SK-N-DZ (cell line): ENCODE results near the gene APC2.
"Not testable (repeated sequence)": the region's sequence is repeated elsewhere in the genome, so short reads cannot be mapped to it uniquely, and the experiment has no call there.

Experiments used
- DNase-seq: peaks from one replicate; pipeline ENCODE4 v3.0.0-alpha.2; 2015; ENCODE audit warnings: low spot score

The APC2 gene

DNA sequence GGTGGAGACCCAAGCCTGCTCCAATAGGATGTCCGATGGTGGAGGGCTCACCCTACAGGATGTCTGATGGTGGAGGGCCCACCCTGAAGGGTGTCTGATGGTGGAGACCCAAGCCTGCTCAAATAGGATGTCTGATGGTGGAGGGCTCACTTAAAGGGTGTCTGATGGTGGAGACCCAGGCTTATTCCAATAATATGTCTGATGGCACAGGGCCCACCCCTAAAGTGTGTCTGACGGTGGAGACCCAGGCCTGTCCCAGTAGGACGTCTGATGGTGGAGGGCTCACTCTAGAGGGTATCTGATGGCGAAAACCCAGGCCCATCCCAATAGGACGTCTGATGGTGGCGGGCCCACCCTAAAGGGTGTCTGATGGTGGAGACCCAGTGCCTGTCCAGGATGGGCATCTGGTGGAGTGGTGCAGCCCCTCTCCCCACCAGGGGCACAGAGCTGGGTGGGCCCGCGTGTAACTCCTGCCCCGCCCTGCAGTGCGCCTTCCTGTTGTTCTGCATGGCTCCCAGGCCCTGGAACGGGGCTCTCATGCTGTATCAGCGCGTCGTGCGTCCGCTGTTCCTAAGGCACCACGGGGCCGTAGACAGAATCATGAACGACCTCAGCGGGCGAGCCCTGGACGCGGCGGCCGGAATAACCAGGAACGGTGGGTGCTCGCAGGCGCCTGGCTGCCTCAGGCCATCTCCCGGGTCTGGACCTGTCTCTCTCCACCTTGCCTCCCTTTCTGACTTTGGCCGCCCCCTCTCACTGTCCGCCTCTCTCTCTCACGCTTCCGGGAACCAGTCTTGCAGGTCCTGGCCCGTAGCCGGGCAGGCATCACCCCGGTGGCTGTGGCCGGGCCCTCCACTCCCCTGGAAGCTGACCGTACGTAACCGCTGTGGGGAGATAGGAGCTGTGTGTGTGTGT, 46.1 kb downstream of the APC2 start:
- no peak for DNase-seq

DNA sequence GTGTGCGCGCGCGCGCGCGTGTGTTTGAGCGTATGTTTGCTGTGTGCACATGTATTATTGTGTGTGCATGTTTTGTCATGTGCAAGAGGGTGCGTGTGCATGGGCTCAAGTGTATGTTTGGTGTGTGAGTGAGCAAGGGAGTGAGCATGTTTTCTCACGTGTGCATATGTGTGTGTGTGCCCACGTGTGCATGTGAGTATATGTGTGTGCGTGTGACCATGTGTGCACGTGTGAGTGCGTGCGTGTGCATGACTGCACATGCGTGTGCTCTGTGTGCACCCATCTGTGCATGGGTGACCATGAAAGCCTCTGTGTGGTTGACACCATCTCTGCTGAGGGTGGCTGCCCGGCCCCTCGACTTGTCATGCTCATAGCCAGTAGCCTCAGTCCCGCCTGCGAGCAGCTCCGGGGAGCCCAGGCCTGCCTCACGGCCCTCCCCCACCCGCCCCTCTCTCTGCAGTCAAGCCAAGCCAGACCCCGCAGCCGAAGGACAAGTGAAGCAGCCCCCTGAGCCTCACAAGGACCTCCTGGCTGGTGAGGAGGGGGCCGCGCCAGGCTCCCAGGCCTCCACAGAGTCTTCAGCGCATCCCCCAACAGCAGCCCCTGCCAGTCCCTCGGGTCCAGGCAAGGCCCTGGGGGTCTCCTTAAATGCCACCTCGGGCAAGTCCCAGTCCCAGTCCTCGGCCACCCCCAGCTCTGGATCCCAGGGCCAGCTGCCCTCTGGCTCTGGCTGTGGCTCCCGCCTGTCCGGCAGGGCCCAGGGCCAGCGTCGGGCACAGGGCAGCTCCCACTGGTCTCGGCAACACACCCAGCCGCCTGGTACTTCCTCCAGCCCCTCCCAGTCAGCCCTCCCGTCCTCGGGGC, 47.0 kb downstream of the APC2 start:
- DNase-seq = no peak

DNA sequence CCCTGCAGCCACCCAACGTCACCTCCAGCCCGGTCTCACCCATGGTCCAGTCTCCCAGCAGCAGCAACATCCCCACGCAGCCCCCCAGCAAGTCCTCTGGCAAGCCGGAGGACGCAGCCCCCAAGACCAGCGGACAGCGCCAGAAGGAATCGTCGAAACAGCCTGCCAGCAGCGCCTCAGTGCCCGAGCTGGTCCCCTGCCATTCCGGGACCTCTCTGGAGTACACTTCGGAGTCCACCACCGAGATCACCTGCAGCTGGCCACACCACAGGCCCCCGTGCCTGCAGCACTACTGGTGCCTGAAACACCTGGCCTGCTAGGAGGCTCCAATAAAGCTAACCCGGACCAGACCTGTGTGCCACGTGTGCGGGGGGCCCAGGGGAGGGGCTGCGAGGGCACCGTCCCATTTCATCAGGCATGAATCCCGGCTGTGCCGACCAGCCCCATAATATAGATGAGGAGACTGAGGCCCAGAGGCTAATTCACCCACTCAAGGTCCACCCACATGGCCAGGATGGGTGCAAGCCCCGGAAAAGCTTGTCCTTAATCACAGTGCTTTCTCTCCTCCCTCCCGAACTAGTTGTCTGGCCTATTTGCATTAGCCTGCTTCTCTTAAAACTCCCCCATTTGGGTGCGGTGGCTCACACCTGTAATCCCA, 47.8 kb downstream of the APC2 start:
- no peak for DNase-seq

DNA sequence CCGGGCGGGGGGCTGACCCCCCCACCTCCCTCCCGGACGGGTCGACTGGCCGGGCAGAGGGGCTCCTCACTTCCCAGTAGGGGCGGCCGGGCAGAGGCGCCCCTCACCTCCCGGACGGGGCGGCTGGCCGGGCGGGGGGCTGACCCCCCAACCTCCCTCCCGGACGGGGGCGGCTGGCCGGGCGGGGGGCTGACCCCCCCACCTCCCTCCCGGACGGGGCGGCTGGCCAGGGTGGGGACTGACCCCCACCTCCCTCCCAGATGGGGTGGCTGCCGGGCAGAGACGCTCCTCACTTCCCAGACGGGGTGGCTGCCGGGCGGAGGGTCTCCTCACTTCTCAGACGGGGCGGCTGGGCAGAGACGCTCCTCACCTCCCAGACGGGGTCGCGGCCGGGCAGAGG, 49.3 kb downstream of the APC2 start:
- DNase-seq = not testable (repeated sequence)

DNA sequence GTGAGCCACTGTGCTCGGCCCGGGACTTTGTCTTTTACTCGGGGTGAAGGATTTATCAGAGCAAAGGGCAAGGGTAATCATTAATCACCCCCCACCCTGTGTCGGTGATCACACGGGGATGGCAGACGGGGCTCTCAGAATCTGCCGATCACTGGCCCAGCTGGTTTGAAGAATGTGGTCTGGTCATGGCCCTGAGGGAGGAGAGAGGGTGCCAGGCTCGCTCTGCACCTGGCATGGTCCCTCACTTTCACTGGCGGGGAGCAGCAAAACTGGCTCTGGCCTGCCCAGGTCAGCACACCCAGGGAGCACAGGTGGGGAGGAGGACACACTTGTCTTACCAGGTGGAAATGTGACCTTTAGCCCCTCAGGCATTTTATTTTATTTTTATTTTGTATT, 51.3 kb downstream of the APC2 start:
- no peak for DNase-seq

DNA sequence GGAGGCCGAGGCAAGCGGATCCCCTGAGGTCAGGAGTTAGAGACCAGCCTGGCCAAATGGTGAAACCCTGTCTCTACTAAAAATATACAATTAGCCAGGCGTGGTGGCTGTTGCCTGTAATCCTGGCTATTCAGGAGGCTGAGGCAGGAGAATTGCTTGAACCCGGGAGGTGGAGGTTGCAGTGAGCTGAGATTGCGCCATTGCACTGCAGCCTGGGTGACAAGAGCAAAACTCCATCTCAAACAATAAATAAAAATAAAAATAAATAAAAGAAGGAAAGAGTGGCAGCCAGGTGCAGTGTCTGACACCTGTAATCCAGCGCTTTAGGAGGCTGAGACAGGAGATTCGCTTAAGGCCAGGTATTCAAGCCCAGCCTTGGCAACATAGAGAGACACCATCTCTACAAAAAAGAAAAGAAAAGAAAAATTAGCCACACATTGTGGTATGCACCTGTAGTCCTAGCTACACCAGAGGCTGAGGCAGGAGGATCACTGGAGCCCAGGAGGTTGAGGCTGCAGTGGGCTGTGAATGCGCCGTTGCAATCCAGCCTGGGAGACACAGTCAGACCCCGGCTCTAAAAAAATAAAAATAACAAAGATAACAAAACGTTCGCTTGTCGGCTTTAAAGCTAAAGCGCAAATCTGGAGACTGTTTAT, 52.6 kb downstream of the APC2 start:
- no peak for DNase-seq

DNA sequence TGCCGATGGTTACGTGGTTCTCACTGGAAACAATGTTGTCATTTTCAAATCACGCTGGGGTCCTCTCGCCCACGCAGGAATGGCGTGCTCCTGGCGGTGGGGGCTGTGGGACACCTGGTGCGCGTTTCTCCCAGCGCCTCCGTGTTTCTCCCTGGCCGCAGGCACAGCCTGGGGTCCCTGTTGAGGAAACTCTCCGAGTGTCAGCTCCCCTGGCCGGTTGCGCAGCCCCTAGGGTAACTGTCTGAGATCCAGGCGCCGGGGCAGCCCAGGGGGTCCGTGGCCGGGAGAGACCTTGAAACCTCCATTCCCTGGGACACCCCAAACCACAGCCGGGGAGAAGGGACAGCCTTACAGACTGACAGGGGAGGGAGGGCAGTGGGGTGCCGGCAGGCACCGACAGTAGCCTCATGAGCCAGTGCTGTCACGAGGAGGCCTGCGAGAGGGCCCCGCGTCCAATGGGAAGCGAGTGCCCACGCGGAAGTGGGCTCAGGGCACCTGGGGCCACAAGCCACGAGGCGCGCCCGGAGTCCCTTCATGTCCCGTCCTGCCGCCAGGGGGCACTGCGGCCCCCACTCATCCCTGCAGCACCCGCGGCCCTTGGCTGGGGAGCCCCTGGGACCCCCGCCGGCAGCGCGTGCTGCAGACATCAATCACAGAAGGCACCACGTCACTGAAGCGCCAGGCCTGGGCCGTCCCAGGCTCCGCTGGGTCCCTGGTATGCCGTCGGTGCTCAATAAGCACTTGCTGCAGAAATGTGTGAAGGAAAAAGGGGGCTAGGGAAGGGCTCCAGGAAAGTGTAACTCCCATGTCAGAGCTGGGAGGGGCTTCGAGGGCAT, 53.4 kb downstream of the APC2 start:
- peak; percentile 60 for DNase-seq

DNA sequence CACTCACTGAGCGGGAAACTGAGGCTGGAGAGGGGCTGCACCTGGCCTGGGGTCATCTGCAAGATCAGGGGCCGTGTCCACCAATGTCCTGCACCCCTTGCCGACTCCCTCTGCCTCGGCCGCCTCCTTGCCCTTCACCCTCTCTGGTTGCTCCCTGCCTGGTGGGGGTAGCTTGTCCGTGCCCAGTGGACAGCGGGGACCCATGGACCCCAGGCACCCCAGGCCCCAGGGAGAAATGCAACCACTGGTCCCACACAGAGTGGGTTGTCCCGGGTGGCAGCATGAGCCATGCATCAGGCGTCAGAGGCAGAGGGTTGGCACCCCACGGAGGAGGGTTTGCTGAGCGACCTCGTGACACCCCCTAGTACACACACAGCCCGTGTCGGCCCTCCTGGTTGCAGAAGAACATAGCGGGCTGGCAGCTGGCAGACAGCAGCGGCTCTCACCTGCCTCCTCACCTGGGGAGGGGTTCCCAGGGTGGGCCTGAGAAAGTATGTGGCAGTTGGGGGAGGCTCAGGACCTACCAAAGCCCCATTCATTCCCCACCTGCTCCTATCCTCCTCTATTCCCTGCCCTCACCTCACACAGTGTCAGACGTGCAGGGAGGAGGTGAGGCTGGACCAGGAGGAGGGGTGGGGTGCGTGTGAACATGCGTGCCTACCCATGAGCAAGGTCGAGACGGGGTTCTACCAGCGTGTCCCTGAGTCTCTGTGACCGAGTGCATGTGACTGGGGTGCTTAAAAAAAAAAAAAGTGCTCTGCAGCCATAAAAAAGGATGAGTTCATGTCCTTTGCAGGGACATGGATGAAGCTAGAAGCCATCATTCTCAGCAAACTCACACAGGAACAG, 54.2 kb downstream of the APC2 start:
- no peak for DNase-seq

DNA sequence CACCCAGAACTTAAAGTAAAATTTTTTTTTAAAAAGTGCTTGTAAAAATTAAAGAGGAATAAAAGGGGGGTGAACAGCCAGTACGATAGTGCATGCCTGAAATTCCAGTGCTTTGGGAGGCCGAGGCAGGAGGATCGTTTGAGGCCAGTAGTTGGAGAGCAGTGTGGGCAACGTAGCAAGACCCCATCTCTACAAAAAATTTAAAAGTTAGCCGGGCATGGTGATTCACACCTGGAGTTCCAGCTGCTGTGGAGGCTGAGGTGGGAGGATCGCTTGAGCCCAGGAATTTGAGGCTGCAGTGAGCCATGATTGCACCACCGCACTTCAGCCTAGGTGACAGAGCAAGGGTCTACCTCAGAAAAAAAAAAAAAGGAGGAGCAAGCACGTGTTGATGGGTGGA, 55.1 kb downstream of the APC2 start:
- DNase-seq = no peak

DNA sequence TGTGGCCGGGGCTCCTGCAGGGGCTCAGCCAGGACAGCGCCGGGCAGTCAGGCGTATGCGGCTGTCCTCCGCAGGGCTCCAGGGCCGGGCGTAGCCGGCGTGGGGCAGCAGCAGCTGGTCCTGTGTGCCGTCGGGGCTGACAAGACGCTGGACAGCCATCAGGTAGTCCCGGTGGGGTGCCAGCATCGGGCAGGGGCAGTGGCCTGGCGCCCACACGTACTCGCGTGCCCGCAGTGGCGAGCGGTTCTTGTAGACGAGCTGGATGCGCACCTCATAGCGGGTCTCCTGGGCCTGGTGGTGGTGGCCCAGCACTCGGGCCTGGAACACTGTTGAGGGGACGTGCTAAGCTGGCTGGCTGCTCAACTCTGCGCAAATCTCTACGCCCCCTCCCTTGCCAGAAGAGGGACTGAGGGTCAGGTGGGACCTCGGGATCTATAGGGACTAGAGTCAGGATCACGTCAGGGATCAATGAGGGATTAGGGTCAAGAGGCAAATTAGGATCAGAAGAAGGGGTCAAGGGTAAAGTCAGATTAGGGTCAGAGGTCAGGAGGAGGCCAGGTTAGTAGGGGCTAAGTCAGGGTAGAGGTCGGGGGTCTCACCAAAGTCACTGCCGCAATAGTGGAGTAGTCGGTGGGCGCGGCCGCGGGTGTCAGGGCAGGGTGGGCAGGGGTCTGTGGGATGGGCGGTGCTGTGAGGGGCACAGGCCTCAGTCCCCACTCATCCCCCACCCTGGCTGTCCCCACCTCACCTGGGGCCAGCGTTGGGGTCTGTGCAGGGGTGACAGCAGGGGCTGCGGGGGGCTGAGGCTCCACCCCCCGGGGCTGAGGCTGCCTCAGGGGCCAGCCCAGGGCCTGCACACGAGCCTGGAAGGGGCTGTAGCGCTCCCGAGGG, 56.3 kb downstream of the APC2 start:
- DNase-seq = no peak

DNA sequence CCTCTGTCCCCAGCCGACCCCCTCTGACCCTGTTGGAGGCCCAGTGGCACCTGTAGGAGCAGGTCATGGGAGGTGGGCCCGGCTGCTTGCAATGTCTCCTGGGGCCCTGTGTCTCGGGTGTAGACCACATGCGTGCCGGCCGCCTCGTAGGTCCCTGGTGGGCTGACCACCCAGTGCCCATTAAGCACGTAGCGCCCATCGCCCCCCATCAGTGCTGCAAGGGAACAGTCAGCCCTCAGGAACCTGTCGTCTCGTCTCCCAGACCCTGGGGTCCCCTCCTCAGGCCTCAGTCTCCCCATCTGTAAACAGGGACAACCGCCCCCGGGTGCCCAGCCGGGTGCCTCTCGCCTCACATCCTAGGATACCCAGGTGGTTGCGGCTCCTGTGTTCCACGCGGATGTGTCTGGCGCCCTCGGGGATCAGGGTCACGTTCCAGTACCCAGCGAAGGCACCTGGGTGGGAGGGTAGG, 57.3 kb downstream of the APC2 start:
- no peak for DNase-seq

DNA sequence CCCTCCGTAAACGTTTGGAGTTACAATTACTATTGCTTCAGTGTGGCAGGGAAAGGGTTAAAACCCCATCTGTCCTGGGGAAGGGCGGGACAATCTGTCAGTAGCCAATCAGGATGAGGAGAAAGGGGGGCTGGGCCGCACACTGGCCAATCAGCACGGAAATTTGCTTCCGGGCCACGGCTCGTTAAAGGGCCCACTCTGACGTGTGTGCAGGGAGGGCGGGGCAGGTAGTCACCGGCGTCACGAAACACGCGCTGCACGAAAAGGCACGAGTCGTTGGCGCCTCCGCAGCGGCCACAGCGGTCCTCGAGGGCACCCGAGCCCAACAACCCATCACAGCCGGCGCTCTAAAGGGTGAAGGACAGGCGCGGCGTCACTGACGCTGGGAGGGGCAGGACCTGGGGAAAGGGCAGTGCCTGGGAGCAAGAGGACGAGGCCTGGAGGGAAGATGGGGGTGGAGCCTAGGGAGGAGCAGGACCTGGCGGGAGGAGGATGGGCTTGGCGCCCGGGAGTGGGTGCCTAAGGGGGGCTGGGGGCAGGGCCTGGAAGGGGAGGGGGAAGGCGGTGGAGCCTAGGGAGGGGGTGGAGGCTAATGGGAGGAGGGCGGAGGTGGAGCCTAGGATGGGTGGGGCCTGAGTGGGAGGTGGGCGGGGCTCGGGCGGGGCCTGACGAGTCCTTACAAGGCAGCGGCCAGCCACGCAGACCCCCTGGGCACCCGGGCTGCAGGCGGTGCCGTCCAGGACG, 58.0 kb downstream of the APC2 start:
- peak; percentile 98 for DNase-seq

DNA sequence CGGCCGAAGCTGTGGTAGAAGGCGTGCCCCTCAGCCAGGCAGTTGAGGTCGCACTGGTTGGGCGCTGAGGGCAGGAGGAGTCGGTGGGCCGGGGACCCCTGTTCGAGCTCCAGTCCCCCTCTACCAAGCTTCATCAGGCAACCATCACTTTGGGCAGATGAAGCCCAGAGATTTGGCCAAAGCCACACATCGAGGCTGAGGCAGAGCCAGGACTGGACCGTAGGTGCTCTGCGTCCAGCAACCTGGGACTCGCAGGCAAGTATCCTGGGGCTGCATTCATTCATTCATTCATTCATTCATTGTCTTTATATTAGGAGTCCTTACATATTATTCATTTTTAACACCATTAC, 58.6 kb downstream of the APC2 start:
- DNase-seq = no peak

DNA sequence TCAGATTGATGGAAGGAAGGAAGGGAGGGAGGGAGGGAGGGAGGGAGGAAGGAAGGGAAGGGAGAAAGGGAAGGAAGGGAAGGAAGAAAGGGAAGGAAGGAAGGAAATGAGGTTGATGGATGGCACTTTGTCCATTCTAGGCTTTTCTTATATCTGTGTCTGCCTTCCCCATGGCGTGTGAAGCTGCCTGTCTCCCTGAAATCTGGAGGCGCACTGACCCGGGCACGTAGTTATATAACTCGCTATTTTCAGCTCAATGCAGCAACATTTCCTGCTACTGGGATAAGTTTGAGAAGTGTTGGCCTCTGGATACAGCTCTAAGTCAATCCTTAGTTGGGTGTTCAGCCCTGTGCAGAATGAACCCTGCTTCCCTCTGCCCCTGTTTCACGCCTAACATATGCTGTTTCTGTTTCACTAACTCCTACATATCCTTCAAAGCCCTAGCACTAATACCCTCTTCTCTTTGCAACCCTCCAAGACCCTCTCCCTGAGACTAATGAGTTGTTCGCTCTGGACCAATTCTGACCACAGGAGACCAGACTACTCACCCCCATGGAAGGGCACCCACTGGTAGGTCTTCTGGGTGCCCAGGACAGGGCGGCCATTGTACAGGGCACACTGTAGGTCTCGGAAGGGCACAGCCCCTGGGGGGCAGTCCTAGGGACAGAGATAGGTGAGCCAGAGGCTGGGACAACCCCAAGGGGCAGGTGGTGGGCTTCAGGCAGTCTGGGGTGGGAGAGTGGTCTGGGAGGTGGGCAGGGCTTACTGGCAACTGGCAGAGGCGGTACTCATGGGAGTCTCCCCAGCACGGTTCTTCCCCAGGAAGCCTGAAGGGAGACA, 59.9 kb downstream of the APC2 start:
- no peak for DNase-seq

DNA sequence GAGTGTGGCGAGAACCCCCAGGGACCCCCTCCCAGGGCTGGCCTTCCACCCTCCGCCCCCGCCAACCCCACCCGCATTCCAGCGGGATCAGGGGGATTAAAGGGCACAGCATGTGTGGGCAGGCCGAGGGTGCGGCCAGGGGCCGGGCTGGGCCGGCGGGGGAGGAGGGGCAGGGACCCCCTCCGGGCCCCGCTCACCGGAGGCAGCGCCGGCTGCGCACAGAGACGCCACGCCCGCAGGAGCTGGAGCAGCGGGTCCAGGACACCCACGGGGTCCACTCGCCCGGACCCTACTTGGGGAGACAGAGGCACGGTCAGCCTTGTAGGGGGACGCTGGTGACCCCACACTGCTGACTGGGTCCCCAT, 60.5 kb downstream of the APC2 start:
- no peak for DNase-seq

DNA sequence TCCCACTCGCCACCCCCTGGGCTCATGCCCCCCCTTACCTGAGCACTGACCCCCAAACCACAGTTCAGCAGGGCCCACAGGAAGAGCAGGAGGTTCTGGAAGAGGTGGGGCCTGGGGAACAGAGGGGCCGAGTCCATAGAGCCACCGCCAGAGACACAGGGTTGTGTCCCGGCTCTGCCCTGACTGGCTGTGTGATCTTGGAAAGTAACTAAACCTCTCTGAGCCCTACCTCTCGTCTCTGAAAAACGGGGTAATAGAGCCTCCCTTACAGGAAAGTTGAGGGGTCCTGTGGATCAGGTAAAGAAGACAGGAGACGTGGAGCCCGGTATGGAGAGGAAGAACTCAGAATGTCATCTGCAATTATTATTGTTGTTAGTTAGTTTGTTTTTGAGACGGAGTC, 60.9 kb downstream of the APC2 start:
- no peak for DNase-seq
